GM18909 (cell line): ENCODE data around the gene ZNF771.
"Not testable (repeated sequence)": the region's sequence is repeated elsewhere in the genome, so short reads cannot be mapped to it uniquely, and the experiment has no call there.

Experiments used
- ATAC-seq: cut with Tn5 transposase; IDR thresholded peaks from one replicate; pipeline ENCODE4 v1.9.1; 2021; ENCODE audit warnings: mild to moderate bottlenecking; ENCODE audit not compliant: unreplicated experiment, poor library complexity

ZNF771 gene

DNA sequence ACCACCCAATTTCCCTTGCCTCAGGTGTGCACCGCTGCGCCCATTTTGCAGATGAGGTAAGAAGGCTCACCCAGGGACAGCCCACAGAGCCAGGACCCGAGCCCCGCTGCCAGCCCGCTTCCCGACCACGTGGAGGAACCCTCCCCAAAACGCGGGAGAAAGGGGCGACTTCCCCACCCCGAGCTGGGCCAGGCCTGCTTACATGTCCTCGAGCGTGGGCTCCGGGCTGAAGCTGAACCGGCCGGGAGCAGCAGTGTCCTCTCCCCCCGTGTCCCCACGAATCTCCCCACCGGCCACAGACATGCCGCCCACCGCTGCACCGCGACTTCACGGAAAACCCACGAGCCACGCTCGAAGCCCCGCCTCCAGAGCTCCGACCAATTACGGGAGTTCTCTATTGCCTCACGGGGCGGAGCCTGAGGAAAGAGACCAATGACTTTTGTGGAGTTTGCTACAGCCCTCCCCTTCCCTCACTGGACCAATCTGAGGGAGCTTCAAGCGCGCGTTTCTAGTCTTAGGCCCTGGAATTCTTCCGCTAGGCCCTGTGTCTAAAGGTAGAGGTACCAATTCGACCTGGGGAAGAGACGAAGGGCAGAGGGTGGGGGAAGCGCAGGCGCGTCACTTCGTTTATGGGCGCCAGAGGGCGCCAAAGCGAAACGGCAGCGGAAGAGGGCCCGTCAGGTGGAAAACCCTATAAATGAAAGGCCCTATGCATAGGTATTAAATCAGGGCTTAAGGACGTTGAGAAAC is 22.4 kb downstream of the ZNF771 start, which contains the start of gene DCTPP1:
Gene DCTPP1 (minus strand): TSS at position 353 of the 750 bp plus-strand sequence. CDS start 50 bp downstream, at position 303.
- peak; percentile 95 for ATAC-seq

- ATAC-seq = peak; percentile 10
Observed at GRCh38 chr16:30430428-30430970, 23.1 kb downstream of the ZNF771 start.

DNA sequence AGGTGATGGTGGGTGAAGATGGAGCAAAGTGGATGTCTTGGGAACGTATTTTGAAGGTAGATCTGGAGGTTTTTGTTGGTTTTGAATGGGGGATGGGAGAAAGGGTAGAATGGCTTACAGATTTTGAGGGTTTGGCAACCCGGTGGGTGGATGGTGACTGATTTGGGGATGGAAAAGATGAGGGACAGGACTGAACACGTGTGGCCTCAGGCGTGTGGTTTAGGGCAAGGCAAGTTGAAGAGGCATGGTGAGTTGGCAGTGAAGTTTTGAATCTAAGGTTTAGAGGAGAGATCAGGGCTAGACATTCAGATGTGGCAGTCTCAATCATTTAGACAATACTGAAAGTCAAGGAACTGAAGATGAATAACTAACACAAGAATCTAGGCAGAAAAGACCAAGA is 27.4 kb downstream of the ZNF771 start:
- ATAC-seq = no peak

DNA sequence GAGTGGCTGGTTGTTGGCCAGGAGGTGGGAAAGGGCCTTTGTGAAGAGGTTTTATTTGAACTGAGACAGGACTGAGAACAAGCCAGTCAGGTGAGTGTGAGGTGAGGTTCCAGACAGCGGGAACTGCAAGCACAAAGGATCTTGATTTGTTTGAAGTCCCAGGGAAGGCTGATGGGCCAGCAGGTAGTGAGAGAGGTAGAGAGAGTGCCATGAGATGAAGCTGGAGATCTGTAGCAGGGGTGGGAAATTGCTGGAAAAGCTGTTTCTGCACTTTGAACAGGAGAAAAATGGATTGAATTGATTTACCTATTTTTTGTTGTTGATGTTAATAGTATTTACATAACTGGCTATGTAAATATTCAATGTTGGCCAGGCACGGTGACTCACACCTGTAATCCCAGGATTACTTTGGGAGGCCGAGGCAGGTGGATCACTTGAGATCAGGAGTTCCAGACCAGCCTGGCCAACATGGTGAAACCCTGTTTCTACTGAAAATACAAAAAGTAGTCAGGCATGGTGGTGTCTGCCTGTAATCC is 30.2 kb downstream of the ZNF771 start:
- ATAC-seq = no peak

GRCh38 chr16:30438835-30439234 is 31.4 kb downstream of the ZNF771 start:
- ATAC-seq = no peak

DNA sequence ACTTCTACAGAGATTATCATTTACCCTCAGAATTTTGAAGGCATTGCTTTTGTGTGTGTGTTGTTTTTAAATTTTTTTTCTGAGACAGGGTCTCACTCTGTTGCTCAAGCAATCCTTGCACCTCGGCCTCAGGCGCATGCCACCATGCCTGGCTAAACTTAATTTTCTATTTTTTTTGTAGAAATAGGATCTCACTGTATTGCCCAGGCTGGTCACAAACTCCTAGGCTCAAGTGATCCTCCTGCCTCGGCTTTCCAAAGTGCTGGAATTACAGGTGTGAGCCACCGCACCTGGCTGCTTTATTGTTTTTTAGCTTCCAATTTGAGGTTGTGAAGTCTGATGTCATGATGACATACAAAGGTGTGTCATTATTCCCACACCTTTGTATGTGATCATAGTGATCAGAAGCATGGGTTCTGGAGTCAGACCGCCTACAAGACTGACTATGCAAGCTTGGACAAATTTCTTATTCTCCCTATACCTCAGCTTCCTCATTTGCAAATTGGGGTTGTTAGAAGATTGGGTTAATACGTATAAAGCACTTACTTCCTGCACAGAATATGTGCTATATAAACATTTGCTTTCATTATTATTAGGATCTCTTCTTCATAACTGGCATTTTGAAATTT is 32.4 kb downstream of the ZNF771 start:
- ATAC-seq = no peak

- ATAC-seq = no peak
Observed at GRCh38 chr16:30443631-30444030, 36.2 kb downstream of the ZNF771 start.

GRCh38 chr16:30444231-30445148 is 37.1 kb downstream of the ZNF771 start:
- no peak for ATAC-seq

- peak; percentile 18 for ATAC-seq
Observed at GRCh38 chr16:30445149-30445407, 37.7 kb downstream of the ZNF771 start.

DNA sequence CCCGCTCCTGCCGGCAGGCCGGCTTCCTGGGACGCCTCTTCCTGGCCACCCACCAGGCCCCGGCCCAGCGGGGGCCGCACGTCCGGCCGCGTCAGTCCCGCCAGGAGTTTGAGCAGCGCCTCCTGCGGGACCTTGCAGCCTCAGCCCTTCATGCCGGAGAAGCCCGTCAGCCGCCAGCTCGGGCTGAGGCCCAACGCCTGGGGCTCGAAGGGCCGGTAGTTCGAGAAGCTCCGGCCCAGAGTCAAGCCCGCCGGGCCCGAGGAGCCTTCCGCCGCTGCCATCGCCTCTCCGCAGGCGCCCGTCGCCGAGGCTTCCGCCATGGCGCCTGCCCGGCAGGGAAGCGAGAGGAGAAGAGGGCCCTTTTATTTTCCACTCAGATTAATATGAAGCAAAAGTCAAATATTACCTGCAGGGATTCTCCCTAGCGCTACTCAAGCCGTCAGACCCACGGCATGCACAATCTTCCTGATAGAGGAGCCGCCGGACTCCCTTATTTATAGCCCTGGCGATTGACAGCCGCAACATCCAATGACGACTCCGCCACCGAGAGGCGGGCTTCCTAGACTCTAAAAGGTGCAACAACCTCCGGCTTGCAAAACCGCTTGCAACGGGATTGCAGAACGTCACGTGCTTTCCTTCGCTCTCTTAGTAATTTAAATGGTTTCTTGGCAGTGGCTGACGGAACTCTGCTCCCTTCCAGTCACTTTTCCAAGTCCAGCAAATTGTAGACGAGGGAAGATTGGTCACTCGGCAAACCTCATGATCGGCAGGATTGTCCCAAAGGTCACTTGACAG is 38.2 kb downstream of the ZNF771 start, which contains the start of gene SEPHS2:
Gene SEPHS2 (minus strand): TSS at position 467 of the 795 bp plus-strand sequence. CDS start 147 bp downstream, at position 320.
- peak; percentile 81 for ATAC-seq

- no peak for ATAC-seq
Observed at GRCh38 chr16:30446203-30446595, 38.8 kb downstream of the ZNF771 start.

- no peak for ATAC-seq
Observed at GRCh38 chr16:30447512-30448226, 40.3 kb downstream of the ZNF771 start.

GRCh38 chr16:30449116-30449435 is 41.7 kb downstream of the ZNF771 start:
- ATAC-seq = no peak

DNA sequence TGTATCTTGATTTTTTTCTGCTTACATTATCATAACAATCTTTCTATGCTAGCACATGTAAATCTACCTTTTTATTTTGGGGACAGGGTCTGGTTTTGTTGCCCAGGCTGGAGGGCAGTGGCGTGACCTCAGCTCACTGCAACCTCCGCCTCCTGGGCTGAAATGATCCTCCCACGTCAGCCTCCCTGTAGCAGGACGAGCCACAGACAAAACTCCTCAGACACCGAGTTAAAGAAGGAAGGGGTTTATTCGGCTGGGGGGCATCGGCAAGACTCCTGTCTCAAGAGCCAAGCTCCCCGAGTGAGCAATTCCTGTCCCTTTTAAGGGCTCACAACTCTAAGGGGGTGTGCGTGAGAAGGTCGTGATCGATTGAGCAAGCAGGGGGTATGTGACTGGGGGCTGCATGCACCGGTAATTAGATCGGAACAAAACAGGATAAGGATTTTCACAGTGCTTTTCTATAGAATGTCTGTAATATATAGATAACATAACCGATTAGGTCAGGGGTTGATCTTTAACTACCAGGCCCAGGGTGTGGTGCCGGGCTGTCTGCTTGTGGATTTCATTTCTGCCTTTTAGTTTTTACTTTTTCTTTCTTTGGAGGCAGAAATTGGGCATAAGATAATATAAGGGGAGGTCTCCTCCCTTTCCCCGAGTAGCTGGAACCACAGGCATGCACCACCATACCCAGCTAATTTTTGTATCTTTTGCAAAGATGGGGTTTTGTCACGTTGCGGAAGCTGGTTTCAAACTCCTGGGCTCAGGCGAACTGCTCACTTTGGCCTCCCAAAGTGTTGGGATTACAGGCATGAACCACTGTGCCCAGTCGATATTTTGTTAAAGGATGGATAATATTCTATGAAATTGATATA is 45.5 kb downstream of the ZNF771 start:
- ATAC-seq = not testable (repeated sequence)

DNA sequence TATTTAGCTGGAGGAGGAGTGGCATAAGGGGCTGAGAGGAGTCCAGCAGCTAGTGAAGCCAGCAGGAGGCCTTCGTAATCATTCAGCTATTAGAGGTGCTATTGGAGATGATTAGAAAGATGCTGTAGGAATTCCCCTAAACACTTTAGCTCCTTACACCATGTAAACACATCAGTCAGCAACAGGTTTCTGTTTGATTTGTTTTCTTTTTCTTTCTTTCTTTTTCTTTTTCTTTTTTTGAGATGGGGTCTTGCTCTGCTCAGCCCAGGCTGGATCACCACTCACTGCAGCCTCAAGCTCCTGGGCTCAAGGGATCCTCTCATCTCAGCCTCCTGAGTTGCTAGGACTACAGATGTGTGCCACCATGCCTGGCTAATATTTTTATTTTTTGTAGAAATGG is 48.9 kb downstream of the ZNF771 start:
- ATAC-seq = no peak

DNA sequence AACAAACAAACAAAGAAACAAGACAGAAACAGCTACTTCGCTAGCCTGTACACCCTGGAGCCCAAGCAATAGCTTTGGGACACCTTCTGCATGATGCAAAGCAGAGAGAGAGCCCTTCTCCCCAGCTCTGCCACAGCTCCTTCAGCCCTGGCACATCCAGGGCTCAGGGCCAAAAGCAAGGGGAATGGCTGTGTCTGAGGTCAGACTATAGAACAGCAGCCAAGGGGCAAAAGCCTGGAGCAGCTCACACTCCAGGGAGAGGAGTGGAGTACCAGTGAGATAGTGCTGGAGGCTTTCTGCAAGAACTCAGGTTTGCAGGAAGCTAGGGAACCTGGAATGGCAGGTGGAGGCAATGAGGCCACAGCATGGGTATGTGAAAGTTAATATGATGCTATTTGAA is 49.9 kb downstream of the ZNF771 start:
- ATAC-seq = no peak

DNA sequence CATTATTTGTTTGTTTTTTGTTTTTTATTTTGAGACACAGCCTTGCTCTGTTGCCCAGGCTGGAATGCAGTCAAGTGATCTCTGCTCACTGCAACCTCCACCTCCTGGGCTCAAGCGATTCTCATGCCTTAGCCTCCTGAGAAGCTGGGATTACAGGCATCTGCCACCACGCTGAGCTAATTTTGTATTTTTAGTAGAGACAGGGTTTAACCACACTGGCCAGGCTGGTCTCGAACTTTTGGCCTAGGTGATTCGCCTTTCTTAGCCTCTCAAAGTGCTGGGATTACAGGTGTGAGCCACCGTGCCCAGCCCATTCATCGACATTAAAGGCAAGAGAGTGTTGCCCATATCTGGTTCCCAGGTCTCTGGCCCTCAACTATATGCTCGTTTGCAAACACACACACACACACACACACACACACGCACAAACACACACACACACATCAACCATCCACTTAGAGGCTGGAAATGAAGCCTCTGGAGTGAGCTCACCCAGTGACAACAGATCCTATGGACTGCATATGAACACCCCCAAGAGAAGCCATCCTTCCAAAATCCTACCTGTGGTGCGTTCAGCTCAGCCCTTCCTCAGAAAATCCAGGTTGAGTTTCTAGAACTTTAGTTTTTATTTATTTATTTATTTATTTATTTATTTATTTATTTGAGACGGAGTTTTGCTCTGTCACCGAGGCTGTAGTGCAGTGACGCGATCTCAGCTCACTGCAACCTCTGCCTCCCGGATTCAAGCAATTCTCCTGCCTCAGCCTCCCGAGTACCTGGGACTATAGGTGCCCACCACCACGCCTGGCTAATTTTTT is 50.5 kb downstream of the ZNF771 start:
- ATAC-seq = no peak
